GM19328 (cell line): ENCODE results near the gene RUSC1.

ENCODE experiments used
- ATAC-seq: cut with Tn5 transposase; IDR thresholded peaks from one replicate; pipeline ENCODE4 v1.9.1; 2021; ENCODE audit warnings: mild to moderate bottlenecking, moderate library complexity; ENCODE audit not compliant: unreplicated experiment

Gene RUSC1

DNA sequence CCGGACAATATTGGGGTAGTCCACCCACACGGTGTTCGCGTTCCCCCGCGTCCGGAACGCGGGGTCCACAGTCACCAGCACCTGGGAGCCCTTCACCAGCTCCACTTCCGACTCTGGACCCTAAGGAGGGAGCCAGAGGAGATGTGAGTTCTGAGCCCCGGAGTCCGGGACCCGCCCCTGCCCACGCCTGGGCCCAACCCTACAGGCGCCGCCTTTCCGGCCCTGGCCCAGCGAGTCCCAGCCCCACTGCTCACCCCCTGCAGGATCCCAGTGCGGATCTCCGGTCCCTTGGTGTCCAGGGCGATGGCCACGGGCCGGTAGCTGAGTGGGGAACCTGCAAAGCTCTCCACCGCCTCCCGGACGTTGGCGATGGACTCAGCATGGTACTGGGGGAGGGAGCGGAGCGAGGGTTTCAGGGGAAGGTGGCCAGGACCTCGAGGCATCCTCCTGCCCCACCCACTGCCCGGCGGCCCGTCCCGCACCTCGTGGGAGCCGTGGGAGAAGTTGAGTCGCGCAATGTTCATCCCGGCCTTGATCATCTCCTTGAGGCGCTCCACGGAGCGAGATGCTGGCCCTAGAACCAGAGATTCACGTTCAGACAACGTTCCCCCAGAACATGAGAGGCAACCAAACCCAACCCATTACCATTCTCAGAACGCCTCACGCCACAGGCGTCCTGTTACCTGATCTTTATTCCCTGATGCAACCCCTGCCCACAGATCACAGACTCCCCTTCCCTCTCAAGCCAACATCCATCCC, 25.3 kb upstream of the RUSC1 start:
- ATAC-seq = no peak

DNA sequence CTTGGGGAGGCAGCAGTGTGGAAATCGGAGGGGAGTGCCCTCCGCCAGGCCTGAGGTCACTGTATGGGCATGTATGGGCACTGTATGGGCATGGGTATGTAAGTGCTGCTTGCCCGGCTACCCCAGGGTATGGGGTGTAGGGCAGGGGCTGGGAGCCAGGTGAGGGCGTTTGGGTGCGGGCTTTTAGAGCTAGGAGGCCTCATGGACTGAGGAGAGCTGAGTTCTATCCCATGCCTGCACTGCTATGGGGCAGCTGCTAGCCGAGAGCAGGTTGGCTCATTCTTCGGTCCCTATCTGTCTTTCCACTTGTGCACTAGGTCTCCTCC, 24.8 kb upstream of the RUSC1 start:
- no peak for ATAC-seq

DNA sequence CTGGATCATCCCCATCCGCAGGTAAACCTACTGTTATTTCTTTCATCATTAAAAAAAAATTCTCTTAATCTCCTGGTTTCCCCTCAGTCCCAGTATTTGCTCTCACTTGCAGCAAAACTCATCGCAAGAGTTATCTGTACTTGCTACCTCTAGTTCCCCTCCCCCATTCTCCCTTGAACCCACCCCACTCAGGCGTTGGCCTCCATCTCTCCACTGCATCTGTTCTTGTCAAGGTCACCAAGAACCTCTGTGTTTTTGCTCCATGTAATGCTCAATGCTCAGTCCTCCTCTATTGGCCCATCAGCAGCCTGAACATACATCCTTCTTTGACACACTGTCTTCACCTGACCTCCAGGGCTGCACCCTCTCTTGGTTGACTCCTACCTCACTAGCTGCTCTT, 24.0 kb upstream of the RUSC1 start:
- no peak for ATAC-seq

DNA sequence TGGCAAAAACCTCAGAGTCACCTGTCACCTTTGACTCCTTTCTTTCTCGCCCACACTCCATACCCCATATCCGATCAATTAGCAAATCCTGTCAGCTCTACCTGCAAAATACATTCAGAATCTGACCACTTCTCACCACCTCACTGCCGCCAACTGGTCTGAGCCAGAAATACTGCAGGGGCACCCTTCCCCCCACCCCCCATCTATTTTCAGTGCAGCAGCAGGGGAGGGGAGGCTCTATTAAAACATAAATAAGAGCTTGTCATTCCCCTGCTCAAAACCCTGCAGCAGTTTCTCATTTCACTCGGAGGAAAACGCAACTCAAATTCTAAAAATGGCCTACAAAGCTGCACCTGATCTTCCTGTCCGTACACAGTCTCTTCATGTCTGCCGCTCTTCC, 23.3 kb upstream of the RUSC1 start:
- no peak for ATAC-seq

DNA sequence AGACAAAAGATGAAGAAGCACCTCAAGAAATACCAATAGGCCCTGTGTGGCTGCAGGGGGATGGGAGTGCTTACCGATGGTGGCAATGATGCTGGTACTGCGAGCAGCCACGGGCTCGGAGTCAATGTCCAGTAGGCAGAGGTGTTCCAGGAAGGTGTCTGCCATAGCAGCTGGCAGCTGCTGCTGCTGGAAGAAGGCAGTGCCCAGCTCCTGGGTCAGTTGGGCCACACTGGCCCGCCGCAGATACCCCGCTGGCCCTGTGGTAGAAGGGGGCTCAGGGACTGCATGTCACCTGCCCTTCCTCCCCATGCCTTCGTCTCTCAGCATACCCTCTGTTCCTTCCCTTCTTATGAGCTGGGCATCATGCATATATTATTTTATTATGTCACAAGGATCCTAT, 20.7 kb upstream of the RUSC1 start:
- no peak for ATAC-seq

DNA sequence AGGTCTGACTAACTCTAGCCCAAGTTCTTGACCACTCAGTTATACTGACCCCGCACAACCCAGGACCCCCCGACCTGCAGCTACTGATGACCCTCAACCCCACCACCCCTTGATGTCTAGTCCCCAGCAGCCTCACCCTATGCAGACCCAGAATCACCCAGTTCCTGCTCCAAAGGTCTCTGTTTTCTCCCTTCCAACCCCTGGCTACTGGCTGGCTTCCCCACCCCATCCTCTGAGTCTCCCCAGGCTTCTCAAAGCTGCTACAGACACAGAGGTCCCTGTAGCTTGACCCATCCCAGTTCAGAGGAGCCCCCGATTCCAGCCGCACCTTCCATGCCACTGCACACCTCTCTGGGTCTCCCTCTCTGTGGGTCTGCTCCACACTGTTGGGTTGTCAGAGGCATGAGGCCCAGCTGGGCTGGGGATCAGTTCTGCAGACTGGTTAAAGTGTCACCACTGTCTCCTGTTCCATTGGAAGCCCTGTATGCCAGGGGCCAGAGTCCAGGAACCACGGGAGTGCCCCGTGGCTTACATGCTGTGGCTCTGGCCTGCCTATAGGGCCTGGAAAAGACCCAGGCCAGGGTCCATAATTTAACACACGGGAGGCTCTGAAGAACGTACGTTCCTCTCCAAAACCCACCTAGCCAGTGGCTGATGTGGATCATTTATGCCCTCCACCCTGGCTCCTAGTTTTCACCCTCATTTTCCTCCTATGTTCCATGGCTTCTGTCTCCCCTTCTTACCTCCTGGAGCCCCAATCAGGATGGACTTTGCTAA, 20.0 kb upstream of the RUSC1 start:
- ATAC-seq = no peak

DNA sequence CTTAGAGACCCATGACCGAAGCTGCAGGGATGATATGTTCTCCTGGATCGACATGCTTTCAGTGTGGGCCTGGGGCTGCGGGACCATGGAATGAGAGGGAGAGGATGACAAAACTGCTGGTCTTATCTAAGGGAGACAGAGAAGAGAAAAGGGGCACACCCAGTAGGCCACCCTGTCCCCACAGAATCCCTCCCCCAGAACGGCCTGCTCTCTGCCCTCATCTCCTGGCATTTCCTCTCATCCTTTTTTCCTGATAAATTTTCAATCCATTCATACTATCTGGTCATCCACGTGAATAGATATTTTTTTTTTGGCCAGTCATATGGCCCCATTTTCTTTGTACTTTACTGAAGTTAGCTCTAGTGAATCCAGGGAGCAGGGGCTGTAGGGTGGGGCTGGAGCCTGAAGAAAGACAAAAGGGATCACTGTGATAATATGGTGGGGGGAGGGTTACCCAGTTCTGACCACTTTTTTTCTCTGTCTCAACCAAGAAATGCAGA, 19.3 kb upstream of the RUSC1 start, which contains the start of gene PKLR:
PKLR (minus strand) TSS at position 97 of the 500 bp plus-strand sequence; CDS start at position 54, 43 bp downstream.
- ATAC-seq = no peak

DNA sequence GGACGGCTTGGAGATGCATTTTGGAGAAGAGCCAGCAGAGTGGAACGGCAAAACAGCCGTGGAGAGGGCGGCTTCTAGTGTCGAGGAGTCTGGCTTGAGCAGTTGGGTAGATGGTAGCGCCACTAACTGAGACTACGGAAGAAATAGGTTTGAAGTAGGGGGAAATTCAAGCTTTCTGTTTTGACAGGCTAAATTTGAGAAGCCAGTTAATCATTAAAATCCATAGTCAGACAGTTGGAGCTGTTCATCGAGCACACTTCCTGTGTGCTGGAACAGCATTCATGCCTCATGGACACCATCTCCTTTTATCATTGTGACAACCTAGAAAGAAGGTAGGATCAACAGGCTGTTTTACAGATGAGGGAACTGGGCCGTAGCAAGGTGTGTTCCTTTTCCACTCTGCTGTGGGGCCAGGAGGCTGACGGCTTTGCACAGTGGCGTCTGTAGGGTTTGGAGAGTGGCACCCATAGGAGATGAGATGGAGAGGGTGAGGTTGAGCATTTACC, 16.1 kb upstream of the RUSC1 start:
- no peak for ATAC-seq

DNA sequence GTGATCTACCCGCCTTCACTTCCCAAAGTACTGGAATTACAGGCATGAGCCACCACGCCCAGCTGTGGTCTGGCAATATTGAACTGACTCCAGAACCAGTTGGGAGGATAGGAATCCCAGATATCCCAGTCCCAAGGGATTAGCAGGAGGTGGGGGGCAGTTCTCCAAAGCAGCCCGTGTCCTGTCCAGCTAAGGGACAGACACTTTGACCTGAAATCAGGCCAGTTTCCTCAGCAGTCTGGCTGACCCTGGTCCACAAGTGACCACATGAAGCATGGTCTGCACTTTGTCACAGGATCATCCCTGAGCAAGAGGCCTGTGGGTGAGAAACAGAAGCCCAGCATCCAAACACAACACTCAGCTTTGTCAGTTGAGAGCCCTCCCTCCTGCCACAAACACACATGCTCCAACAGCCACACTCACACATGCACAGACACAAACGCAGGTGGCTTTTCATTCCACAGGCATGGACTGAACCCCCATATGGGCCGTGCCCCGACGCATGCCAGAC, 14.8 kb upstream of the RUSC1 start:
- no peak for ATAC-seq

DNA sequence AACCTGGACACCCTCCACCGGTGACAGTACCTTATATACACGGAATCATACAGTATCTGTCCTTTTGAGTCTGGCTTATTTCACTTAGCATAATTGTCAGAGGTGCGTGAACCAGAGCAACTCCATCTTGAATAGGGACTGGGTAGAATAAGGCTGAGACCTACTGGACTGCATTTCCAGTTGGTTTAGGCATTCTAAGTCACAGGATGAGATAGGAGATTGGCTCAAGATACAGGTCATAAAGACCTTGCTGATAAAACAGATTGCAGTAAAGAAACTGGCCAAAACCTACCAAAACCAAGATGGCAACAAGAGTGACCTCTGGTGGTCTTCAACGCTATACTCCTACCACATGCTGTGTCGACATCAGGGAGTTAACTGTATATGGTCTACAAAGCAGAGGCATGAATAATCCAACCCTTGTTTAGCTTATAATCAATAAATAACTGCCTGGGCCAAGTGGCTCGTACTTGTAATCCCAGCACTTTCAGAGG, 13.4 kb upstream of the RUSC1 start:
- no peak for ATAC-seq

DNA sequence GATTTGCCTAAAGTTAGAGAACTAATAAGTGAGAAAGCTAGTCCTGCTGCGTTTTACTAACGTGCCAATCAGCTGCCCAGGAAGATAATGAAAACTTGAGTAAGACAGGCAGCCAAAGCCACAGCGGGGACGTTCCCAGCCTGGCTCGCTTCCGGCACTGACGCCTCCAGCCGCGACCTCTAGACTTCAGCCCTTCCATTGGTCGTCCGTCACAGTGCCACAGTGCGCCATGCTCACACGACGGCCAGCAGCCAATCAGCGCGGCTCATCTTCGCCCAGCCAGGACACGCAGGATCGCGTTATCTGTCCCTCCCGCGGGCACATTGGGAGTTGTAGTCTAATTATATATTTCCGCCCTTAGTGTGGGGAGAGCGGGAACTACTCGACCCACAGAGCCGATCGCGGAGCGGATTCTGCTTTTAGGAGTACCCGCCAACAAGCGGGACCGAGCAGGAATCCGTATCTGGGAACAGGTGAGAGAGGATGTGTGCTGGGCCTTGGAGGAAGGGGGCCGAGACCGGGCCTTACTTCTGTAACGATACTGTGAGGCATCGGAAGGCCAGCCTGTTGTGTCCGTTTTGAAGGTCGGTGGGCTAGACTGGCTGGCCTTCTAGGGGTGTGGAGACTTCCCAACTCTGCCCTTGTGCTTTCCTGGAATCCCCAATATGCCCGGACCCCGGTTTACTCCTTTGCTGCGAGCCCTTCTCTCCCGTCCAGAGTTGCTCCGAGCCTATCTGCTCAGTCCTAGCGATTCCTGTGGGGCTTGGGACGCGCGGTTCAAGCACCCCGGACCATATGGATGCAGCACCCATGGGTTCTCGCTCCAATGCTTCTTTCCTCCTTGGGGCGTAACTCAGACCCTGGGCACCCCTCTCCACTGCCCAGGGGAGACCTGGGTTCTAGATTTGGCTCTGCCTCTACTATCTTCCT, 11.9 kb upstream of the RUSC1 start, which contains the start of gene FDPS:
FDPS (plus strand) TSS at position 374 of the 930 bp plus-strand sequence. CDS start 924 bp downstream, outside the sequence.
- ATAC-seq = peak; percentile 95

DNA sequence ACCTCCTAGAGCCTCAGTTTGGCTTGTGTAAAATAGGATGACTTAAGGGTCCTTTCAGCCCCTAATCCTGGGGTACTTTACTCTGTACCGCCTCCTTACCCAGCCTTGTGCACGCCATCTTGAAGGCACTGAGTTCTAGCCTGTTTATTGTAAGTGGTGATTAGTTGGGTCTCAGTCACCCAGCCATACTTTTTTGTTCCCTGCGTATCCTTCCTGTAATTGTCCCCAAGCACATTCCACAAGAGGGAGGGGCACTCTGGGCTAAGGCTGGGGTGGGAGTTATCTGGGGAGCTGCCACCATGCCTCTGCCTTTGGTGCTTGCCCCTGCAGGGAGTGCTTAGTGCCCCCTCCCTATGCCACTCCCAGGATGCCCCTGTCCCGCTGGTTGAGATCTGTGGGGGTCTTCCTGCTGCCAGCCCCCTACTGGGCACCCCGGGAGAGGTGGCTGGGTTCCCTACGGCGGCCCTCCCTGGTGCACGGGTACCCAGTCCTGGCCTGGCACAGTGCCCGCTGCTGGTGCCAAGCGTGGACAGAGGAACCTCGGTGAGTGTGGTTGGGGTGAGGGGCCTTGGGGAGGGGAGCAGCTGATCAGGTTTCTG, 11.2 kb upstream of the RUSC1 start:
- no peak for ATAC-seq

DNA sequence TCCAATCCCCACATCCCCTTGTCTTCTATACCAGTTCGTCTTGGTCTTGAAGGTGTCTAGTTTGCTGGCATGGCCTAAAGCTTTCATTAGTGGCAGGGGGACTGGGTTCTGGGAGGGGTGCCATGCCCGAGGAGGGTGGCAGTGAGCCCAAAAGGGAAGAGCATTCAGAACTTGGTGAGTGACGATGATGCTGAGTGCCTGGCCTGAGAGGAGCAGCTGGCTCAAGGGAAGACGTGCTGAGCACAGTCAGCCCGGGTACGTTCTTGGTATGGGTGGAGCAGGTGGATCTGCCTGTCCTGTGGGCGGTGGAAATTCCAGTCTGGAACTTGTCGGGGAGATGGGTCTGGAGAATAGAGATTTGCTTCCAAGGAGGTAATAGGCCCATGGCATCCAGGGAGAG, 7.4 kb upstream of the RUSC1 start:
- ATAC-seq = no peak

DNA sequence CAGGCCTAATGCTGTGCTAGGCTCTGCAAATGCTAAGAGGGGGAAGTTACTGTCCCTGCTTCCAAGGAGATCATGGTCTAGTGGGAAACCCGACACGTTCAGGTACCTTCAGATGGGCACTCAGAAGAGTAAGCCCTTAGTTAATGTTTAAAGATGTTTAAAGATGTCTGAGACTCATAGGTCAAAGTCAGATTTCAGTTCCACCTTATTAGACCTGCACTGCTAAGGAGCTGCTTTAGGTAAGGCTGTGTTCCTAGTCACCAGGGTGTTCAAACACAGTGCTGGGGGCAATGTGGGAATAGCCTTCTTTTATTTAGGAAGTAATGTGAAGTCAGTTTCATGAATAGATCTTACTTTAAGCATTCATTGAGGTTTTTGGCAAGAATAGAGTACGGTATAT, 3.8 kb upstream of the RUSC1 start:
- ATAC-seq = no peak

DNA sequence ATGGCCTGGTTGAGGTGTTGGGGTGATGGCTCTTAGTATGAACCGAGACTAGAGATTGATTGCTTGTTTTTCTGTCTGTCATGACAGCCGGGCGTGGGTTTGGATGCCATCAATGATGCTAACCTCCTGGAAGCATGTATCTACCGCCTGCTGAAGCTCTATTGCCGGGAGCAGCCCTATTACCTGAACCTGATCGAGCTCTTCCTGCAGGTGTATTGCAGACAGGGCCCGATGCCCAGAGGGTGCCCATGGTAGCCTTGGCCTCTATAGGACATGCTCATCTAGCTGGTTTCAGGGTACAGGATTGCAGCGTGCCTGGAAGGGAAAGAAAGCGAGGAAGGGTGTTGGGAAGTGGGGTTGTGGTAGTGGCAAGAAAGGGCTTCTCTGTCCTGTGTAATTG, 2.6 kb upstream of the RUSC1 start:
- no peak for ATAC-seq

DNA sequence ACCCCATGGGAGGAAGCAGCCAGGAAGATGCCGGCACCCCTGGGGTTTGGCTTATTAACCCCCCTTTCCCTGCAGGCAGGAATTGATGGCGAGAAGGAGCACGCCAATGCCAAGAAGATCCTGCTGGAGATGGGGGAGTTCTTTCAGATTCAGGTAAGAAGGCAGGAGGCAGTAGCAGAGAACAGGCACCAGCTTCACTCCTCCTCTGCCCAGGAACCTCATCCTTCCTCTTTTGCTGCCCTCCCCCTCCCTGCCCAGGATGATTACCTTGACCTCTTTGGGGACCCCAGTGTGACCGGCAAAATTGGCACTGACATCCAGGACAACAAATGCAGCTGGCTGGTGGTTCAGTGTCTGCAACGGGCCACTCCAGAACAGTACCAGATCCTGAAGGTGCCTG, 1.2 kb upstream of the RUSC1 start:
- ATAC-seq = no peak

DNA sequence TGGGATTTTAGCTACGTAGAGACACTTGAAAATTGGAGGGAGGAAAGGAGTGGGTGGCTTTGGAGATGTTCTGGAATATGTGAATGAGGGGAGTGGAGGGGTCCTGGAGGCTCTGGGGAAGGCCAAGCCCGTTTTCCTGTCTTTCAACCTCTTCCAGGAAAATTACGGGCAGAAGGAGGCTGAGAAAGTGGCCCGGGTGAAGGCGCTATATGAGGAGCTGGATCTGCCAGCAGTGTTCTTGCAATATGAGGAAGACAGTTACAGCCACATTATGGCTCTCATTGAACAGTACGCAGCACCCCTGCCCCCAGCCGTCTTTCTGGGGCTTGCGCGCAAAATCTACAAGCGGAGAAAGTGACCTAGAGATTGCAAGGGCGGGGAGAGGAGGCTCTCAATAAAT, 442 bp upstream of the RUSC1 start:
- ATAC-seq = no peak

DNA sequence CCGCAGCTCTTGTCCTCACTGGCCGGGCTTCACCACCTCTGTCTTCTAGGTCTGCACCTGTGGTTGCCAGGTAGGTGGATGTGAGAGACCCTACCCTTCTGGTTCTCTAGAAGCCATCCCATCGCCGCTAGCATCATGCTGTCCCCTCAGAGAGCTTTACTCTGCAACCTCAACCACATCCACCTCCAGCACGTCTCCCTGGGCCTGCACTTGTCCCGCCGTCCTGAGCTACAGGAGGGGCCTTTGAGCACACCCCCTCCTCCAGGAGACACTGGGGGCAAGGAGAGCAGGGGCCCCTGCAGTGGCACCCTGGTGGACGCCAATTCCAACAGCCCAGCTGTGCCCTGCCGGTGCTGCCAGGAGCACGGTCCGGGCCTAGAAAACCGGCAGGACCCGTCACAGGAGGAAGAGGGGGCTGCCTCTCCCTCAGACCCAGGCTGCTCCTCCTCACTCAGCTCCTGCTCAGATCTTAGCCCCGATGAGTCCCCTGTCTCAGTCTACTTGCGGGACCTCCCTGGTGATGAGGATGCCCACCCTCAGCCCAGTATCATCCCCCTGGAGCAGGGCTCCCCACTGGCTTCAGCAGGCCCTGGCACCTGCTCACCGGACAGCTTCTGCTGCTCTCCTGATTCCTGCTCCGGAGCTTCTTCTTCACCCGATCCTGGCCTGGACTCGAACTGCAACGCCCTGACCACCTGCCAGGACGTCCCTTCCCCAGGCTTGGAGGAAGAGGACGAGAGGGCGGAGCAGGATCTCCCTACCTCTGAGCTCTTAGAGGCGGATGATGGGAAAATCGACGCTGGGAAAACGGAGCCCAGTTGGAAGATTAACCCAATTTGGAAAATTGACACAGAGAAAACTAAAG, 1.2 kb downstream of the RUSC1 start:
- no peak for ATAC-seq

DNA sequence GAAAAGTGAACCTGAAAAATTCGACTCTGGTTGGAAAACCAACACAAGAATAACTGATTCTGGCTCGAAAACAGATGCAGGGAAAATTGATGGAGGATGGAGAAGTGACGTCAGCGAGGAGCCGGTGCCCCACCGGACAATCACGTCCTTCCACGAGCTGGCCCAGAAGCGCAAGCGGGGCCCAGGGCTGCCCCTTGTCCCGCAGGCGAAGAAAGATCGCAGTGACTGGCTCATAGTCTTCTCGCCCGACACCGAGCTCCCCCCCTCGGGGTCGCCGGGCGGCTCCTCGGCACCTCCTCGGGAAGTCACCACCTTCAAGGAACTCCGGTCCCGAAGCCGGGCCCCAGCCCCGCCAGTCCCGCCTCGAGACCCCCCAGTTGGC, 1.9 kb downstream of the RUSC1 start:
- no peak for ATAC-seq
